ENCODE measurements around the gene VAX1. TPM values are rescaled to one million over a fixed set of nuclear protein-coding genes. Genes with fewer than 3 reads are reported as not detected.

Gene VAX1
- total and polyA plus RNA-seq, 9 of the 15 experiments (the other 6 are each of a cell fraction or from before 2014, with no cell fraction given) = not detected

- no peak overlapping the region for H2AFZ ChIP-seq (ENCODE audit: low read depth, low read length)
- ChIA-PET CTCF (ENCODE audit: low intra/inter-chr PET ratio) (no interaction called here), POLR2A (no interaction called here)
- ATAC-seq (no peak), FAIRE-seq (no peak), DNase-seq (ENCODE audit: extremely low read depth in 1 of 4, low spot score in 3 of 4) (no peak)
- intact Hi-C loops (cut with micrococcal nuclease) = no loop called here
- no peak overlapping the region for H3K4me3 ChIP-seq
- H3K9me1 ChIP-seq (ENCODE audit: control insufficient read depth, insufficient read depth, low read length) = no peaks in the 10 kb centered on the region
- no TSS peak for BruUV-seq (replicated peaks)
- H3K4me1 ChIP-seq (replicated peaks in 1 of 2; ENCODE audit: control insufficient read depth in 2 of 2, insufficient read depth in 2 of 2, low read length in 2 of 2) = no peaks in the 10 kb centered on the region
- TF ChIP-seq ARNT (IDR thresholded peaks at IDR 0.05) = no peak
- no peak for TF ChIP-seq ZNF184 (CRISPR knock-in tag; IDR thresholded peaks at IDR 0.05)
- no peak for TF ChIP-seq ZFP1 (CRISPR knock-in tag; IDR thresholded peaks at IDR 0.05)
- no peak for TF ChIP-seq POU5F1 (IDR thresholded peaks at IDR 0.05; ENCODE audit: borderline replicate concordance, low read depth, low read length, partially characterized antibody)
- no peak for TF ChIP-seq RUNX1 (IDR thresholded peaks at IDR 0.05; ENCODE audit: low read depth)
- no peak for TF ChIP-seq TAL1 (IDR thresholded peaks at IDR 0.05)
- no peak for TF ChIP-seq CHD1 (IDR thresholded peaks at IDR 0.05; ENCODE audit: low read length)
- TF ChIP-seq ZNF551 (CRISPR knock-in tag; IDR thresholded peaks at IDR 0.05) = no peak
- no peak for TF ChIP-seq ESRRB (CRISPR knock-in tag; IDR thresholded peaks at IDR 0.05; ENCODE audit: borderline replicate concordance)
- TF ChIP-seq NFIX (CRISPR knock-in tag; IDR thresholded peaks at IDR 0.05; ENCODE audit: low read depth) = no peak
- no peak for TF ChIP-seq CUX1 (CRISPR knock-in tag; IDR thresholded peaks at IDR 0.05)
- no peak for TF ChIP-seq THRAP3 (IDR thresholded peaks at IDR 0.05; ENCODE audit: borderline replicate concordance)
- no peak for TF ChIP-seq SIRT6 (IDR thresholded peaks at IDR 0.05; ENCODE audit: low read depth, low read length)
- H3K9ac ChIP-seq (ENCODE audit: insufficient read depth in 1 of 2, low read depth in 2 of 2, low read length in 2 of 2) = no peak overlapping the region
- H4K20me1 ChIP-seq (replicated peaks; ENCODE audit: control insufficient read depth, insufficient read depth, low read length) = no peaks in the 10 kb centered on the region
- H3K27ac ChIP-seq (ENCODE audit: extremely low read depth, low read depth, low read length) = no peak overlapping the region
- H3K79me2 ChIP-seq (ENCODE audit: control insufficient read depth, insufficient read depth, low read length) = no peaks in the 10 kb centered on the region
- in situ Hi-C loops (cut with MboI) = no loop called here
- H3K4me2 ChIP-seq (ENCODE audit: insufficient read depth, low read length) = no peak overlapping the region
- no peaks in the 10 kb centered on the region for H3K36me3 ChIP-seq (ENCODE audit: control insufficient read depth, insufficient read depth, low read length)
- H3K9me3 ChIP-seq (replicated peaks; ENCODE audit: control insufficient read depth, insufficient read depth, low read depth, low read length) = no peaks in the 10 kb centered on the region
- no peaks in the 10 kb centered on the region for H3K27me3 ChIP-seq (ENCODE audit: control insufficient read depth in 2 of 2, insufficient read depth in 2 of 2, low read length in 2 of 2)
- 0% methylated on average over 3 of the region's 3 CpGs for WGBS (ENCODE audit: insufficient coverage, low coverage, missing lambda C conversion rate)
These were observed 51.5 kb downstream of the VAX1 start for GRCh38 chr10:117086546-117086945.

Measured in K562 (cell line).